Fibroblast of lung (primary cell): ENCODE results near the gene CALR3. TPM values are rescaled to one million over a fixed set of nuclear protein-coding genes. Genes with fewer than 3 reads are reported as not detected.
"Not testable (repeated sequence)": the region's sequence is repeated elsewhere in the genome, so short reads cannot be mapped to it uniquely, and the experiment has no call there.

Experiments
- DNase-seq, 2 donors: peaks; one replicate each; pipeline versions ENCODE4 v3.0.0 to v3.0.0-alpha.2; 2010; ENCODE audit warnings: low read depth in 2 of 2
- H2AFZ ChIP-seq: 2 replicates; pipeline ENCODE4 v1.5.1; 2012; ENCODE audit warnings: low read length, control low read depth, inconsistent platforms
- H3K27ac ChIP-seq: 2 replicates; pipeline ENCODE4 v1.5.1; 2011; ENCODE audit warnings: low read length, control low read depth; ENCODE audit not compliant: insufficient read depth
- H3K27me3 ChIP-seq: 2 replicates; pipeline ENCODE4 v1.5.1; 2011; ENCODE audit warnings: mild to moderate bottlenecking, low read length; ENCODE audit not compliant: control insufficient read depth, insufficient read depth
- H3K36me3 ChIP-seq: 2 replicates; pipeline ENCODE4 v1.5.1; 2011; ENCODE audit warnings: low read length; ENCODE audit not compliant: control insufficient read depth, insufficient read depth
- H3K4me1 ChIP-seq: 2 replicates; pipeline ENCODE4 v1.5.1; 2011; ENCODE audit warnings: low read length; ENCODE audit not compliant: control insufficient read depth, insufficient read depth; ENCODE audit errors: extremely low read depth
- H3K4me2 ChIP-seq: 2 replicates; pipeline ENCODE4 v1.5.1; 2011; ENCODE audit warnings: low read length, control low read depth; ENCODE audit not compliant: insufficient read depth; ENCODE audit errors: extremely low read depth
- H3K4me3 ChIP-seq, 4 experiments: fragments of 200-600 bp in 1 of 4; sonication (generic) in 1 of 4; replicated peaks in 1 of 4; 2 replicates each; pipeline ENCODE4 v1.5.1; 2011 to 2016; ENCODE audit warnings: low read length in 4 of 4, low read depth in 3 of 4, mild to moderate bottlenecking in 3 of 4, control low read depth in 2 of 4, inconsistent platforms in 1 of 4, mixed read lengths in 1 of 4; ENCODE audit not compliant: insufficient read depth in 1 of 4; ENCODE audit errors: control extremely low read depth in 1 of 4
- H3K79me2 ChIP-seq: 2 replicates; pipeline ENCODE4 v1.5.1; 2012; ENCODE audit warnings: mild to moderate bottlenecking, low read length, inconsistent platforms; ENCODE audit not compliant: control insufficient read depth, insufficient read depth
- H3K9ac ChIP-seq: 2 replicates; pipeline ENCODE4 v1.5.1; 2011; ENCODE audit warnings: mild to moderate bottlenecking, low read length, control low read depth; ENCODE audit not compliant: insufficient read depth
- H3K9me3 ChIP-seq: 2 replicates; pipeline ENCODE4 v1.5.1; 2012; ENCODE audit warnings: low read depth, low read length; ENCODE audit not compliant: control insufficient read depth, insufficient read depth
- H4K20me1 ChIP-seq: 2 replicates; pipeline ENCODE4 v1.5.1; 2011; ENCODE audit warnings: low read length; ENCODE audit not compliant: control insufficient read depth, insufficient read depth; ENCODE audit errors: extremely low read depth
- CTCF ChIP-seq, 2 donors: IDR thresholded peaks in 1 of 2; conservative IDR thresholded peaks in 1 of 2; 1 replicate in 1 of 2; 2 replicates in 1 of 2; pipeline ENCODE4 v1.5.1; 2011 to 2012; ENCODE audit warnings: low read length in 2 of 2, control low read depth in 1 of 2, inconsistent platforms in 1 of 2, low read depth in 1 of 2, mild to moderate bottlenecking in 1 of 2
- EZH2 ChIP-seq: IDR thresholded peaks from 2 replicates; pipeline ENCODE4 v1.5.1; 2012; ENCODE audit warnings: low read length, control low read depth, mild to moderate bottlenecking; ENCODE audit errors: missing control alignments
- polyA plus RNA-seq, 2 donors: library from polyadenylated mRNA; depleted of rRNA in 1 of 2; stranded (reverse) in 1 of 2; unstranded in 1 of 2; fragments of >200 nt; gene quantifications; 2 replicates each; pipeline ENCODE4 v1.2.1, GENCODE V29; 2011 to 2012; ENCODE audit warnings: missing spikeins in 1 of 2
- total RNA-seq: library from RNA; depleted of rRNA; stranded (reverse); fragments of >200 nt; gene quantifications from 2 replicates; pipeline ENCODE4 v1.2.1, GENCODE V29; 2014

Gene CALR3
- total and polyA plus RNA-seq, 2 donors (not counting 1 experiment from before 2014, with no cell fraction given) = not detected

DNA sequence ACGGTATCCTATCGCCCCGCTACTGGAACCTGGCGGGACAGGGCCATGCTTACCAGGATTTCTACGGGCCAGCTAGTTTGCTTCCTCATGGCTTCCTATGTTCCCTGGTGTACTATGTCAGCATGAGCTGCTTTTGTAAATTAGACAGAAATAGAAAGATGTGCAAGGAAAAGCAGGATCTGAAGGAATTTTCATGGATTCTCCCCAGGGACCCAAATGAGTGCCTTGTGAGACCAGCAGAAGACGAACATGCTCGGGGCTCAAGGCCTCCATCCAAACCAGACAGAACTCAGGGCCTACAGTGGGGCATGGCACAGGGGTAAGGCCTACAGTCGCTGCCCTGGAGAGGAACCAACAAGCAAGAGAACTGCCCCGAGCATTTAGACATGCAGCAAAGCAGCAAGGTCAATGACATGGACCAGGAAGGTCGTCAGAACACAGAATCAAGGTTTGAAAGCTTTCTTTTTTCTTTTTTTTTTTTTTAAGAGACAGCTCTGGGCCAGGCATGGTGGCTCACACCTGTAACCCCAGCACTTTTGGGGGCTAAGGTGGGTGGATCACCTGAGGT is 41.5 kb downstream of the CALR3 start:
- Histone ChIP-seq H3K9me3 (no peaks in the 10 kb centered on the region), H3K9ac (no peak overlapping the region), H4K20me1 (peaks cover 1% of the 10 kb centered on the region), H3K4me1 (peaks cover 24% of the 10 kb centered on the region), H2AFZ (no peak overlapping the region), H3K4me2 (no peak overlapping the region), H3K27me3 (no peaks in the 10 kb centered on the region), H3K79me2 (peaks cover 60% of the 10 kb centered on the region), H3K36me3 (no peaks in the 10 kb centered on the region), H3K27ac (no peak overlapping the region), H3K4me3 (no peak overlapping the region)
- TF ChIP-seq CTCF (conservative IDR thresholded peaks at IDR 0.05 in 1 of 2, IDR thresholded peaks at IDR 0.05 in 1 of 2; ENCODE audit: low read depth in 1 of 2, low read length in 2 of 2) (no peak), EZH2 (no peak)
- DNase-seq = no peak

DNA sequence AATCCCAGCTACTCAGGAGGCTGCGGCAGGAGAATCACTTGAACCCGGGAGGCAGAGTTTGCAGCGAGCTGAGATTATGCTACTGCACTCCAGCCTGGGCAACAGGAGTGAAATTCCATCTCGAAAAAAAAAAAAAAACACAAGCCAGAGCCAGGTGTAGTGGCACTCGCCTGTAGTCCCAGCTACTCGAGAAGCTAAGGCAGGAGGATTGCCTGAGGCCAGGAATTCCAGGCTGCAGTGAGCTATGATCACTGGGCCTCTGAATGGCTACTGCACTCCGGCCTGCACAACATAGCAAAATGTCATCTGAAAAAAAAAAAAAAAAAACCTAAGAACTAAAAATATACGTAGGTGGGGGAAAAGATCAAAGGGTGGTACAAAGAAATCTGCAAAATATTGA is 43.6 kb downstream of the CALR3 start:
- H4K20me1 ChIP-seq = peaks cover 1% of the 10 kb centered on the region
- H3K27ac ChIP-seq = no peak overlapping the region

DNA sequence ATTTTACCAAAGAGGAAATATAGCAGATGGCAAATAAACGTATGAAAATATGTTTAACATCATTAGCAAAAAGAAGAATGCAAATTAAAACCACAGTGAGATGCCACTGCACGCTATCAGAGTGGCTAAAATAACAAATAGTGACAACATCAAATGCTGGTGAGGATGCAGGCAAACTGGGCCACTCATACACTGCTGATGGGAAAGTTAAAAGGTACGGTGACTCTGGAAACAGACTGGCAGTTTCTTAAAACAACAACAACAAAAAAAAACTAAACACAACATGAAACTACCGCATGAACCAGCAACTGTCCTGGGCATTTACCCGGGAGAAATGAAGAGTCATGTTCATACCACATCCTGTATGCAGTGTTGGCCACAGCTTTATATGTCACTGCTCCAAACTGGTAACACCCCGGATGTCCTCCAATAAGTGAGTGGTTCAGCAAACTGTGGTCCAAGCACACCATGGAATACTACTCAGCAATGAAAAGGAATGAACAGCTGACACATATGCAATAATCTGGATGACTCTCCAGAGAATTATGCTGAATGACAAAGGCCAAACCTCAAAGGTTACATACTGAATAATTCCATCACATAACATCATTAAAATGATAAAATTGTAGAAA is 46.5 kb downstream of the CALR3 start:
- Histone ChIP-seq H4K20me1 (peaks cover 3% of the 10 kb centered on the region), H2AFZ (no peak overlapping the region), H3K9me3 (no peaks in the 10 kb centered on the region), H3K27ac (no peak overlapping the region), H3K4me1 (peaks cover 20% of the 10 kb centered on the region), H3K36me3 (no peaks in the 10 kb centered on the region), H3K9ac (no peak overlapping the region), H3K79me2 (peaks cover 48% of the 10 kb centered on the region), H3K27me3 (no peaks in the 10 kb centered on the region), H3K4me2 (no peak overlapping the region), H3K4me3 (no peak overlapping the region)
- DNase-seq = peak; percentile 13 to 34
- TF ChIP-seq CTCF (conservative IDR thresholded peaks at IDR 0.05 in 1 of 2, IDR thresholded peaks at IDR 0.05 in 1 of 2; ENCODE audit: low read depth in 1 of 2, low read length in 2 of 2) (no peak), EZH2 (no peak)

More for the DNA sequence above, 43.6 kb downstream of the CALR3 start:
- Histone ChIP-seq H3K4me3 (no peak overlapping the region), H3K4me2 (no peak overlapping the region), H3K79me2 (peaks cover 55% of the 10 kb centered on the region), H3K27me3 (no peaks in the 10 kb centered on the region), H3K4me1 (peaks cover 16% of the 10 kb centered on the region), H3K36me3 (no peaks in the 10 kb centered on the region), H3K9me3 (no peaks in the 10 kb centered on the region), H3K9ac (no peak overlapping the region), H2AFZ (no peak overlapping the region)
- no peak for DNase-seq
- TF ChIP-seq EZH2 (no peak), CTCF (conservative IDR thresholded peaks at IDR 0.05 in 1 of 2, IDR thresholded peaks at IDR 0.05 in 1 of 2; ENCODE audit: low read depth in 1 of 2, low read length in 2 of 2) (no peak)

GRCh38 chr19:16448872-16449271 is 47.1 kb downstream of the CALR3 start:
- DNase-seq, H3K9ac ChIP-seq, H3K4me3 ChIP-seq, H3K36me3 ChIP-seq, H3K27ac ChIP-seq, H3K9me3 ChIP-seq, H3K27me3 ChIP-seq, H4K20me1 ChIP-seq, H3K4me2 ChIP-seq, H2AFZ ChIP-seq: not testable (repeated sequence)
- Histone ChIP-seq H3K79me2 (peaks cover 48% of the 10 kb centered on the region), H3K4me1 (peaks cover 15% of the 10 kb centered on the region)
